Loucy (cell line): ENCODE data around the gene SIPA1L3.

ENCODE experiments used
- H2AFZ ChIP-seq: fragments of 200-600 bp; sonication (generic); 2 replicates; pipeline ENCODE4 v1.6.0; 2016; ENCODE audit warnings: antibody characterized with exemption, mild to moderate bottlenecking, low read length, moderate library complexity
- H3F3A ChIP-seq: fragments of 200-600 bp; 2 replicates; pipeline ENCODE4 v1.6.0; 2016; ENCODE audit warnings: antibody characterized with exemption, low read depth, mild to moderate bottlenecking
- H3K27me3 ChIP-seq: fragments of 200-600 bp; sonication (generic); 2 replicates; pipeline ENCODE4 v1.6.1; 2014; ENCODE audit warnings: low read length, mild to moderate bottlenecking; ENCODE audit not compliant: insufficient read depth, poor library complexity, severe bottlenecking
- H3K36me3 ChIP-seq: fragments of 200-600 bp; sonication (generic); 2 replicates; pipeline ENCODE4 v1.6.1; 2016; ENCODE audit warnings: low read length; ENCODE audit not compliant: insufficient read depth
- H3K4me1 ChIP-seq: fragments of 200-600 bp; sonication (generic); 2 replicates; pipeline ENCODE4 v1.5.1; 2014; ENCODE audit warnings: low read length, mild to moderate bottlenecking; ENCODE audit not compliant: insufficient read depth, poor library complexity, severe bottlenecking
- H3K4me2 ChIP-seq: fragments of 200-600 bp; sonication (generic); 2 replicates; pipeline ENCODE4 v1.6.0; 2014; ENCODE audit warnings: antibody characterized with exemption, low read length, low read depth, mild to moderate bottlenecking; ENCODE audit not compliant: poor library complexity, severe bottlenecking
- H3K4me3 ChIP-seq: fragments of 200-600 bp; sonication (generic); 2 replicates; pipeline ENCODE4 v1.5.1; 2014; ENCODE audit warnings: low read length, mild to moderate bottlenecking, mixed read lengths; ENCODE audit not compliant: poor library complexity, severe bottlenecking
- H3K79me2 ChIP-seq: fragments of 200-600 bp; sonication (generic); 2 replicates; pipeline ENCODE4 v1.6.1; 2014; ENCODE audit warnings: low read length; ENCODE audit not compliant: insufficient read depth
- H3K9ac ChIP-seq: fragments of 200-600 bp; sonication (generic); 2 replicates; pipeline ENCODE4 v1.6.0; 2014; ENCODE audit warnings: mild to moderate bottlenecking, low read depth, low read length, moderate library complexity; ENCODE audit not compliant: poor library complexity, severe bottlenecking
- H3K9me2 ChIP-seq: fragments of 200-600 bp; sonication (generic); replicated peaks from 2 replicates; pipeline ENCODE4 v1.6.1; 2016; ENCODE audit warnings: low read depth, low read length, mixed read lengths
- H3K9me3 ChIP-seq: fragments of 200-600 bp; sonication (generic); 2 replicates; pipeline ENCODE4 v1.6.1; 2014; ENCODE audit warnings: mild to moderate bottlenecking, antibody characterized with exemption, low read length, low read depth; ENCODE audit not compliant: insufficient read depth
- H4K20me1 ChIP-seq: fragments of 200-600 bp; sonication (generic); 2 replicates; pipeline ENCODE4 v1.6.0; 2014; ENCODE audit warnings: antibody characterized with exemption, low read length, mild to moderate bottlenecking; ENCODE audit not compliant: insufficient read depth, poor library complexity, severe bottlenecking
- EZH2phosphoT487 ChIP-seq: fragments of 200-600 bp; IDR thresholded peaks from 2 replicates; pipeline ENCODE4 v1.6.1; 2018; ENCODE audit warnings: antibody characterized with exemption, mild to moderate bottlenecking, moderate library complexity, borderline replicate concordance
- TF ChIP-seq, protein P1 (sequence below): fragments of 200-600 bp; sonication (generic); conservative IDR thresholded peaks from 2 replicates; pipeline ENCODE4 v1.5.1; 2014; ENCODE audit warnings: mild to moderate bottlenecking, antibody characterized with exemption, low read length

Gene SIPA1L3

DNA sequence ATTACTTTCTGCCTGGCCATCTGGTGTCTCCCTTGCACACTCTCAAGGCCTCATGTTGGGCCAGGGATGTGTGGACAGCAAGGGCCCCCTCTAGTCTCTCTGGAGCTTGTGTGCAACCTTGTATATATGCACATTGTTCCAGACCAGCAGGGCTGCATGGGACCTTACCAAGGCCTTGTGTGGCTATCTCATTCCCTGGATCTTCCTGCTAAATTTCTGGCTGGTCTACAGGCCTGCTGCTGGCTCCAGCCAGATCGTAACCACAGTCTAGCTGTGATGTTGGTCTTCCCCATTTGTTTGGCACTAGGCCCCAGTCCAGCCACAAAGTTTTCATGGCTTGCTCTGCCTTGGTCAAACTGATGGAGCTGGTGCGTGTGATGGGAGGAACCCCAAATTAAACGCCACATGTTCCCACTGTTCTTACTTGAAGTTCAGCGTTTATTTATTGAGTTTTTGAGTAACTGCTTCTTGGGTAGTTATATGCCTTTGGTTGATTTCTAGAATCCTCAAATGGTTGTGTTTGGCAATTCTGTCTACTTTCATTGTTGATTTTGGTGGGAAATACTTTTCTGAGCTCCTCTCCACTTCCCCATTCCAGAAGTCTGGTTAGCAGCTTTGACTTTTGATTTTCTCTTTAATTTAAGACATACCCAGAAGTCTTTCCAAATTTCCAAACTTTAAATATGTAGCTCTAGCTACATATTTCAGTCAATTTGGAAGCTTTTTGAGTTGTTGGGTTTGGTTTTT, 56.4 kb downstream of the SIPA1L3 start:
- no peak for TF ChIP-seq EZH2phosphoT487
- TF ChIP-seq, protein P1, sequence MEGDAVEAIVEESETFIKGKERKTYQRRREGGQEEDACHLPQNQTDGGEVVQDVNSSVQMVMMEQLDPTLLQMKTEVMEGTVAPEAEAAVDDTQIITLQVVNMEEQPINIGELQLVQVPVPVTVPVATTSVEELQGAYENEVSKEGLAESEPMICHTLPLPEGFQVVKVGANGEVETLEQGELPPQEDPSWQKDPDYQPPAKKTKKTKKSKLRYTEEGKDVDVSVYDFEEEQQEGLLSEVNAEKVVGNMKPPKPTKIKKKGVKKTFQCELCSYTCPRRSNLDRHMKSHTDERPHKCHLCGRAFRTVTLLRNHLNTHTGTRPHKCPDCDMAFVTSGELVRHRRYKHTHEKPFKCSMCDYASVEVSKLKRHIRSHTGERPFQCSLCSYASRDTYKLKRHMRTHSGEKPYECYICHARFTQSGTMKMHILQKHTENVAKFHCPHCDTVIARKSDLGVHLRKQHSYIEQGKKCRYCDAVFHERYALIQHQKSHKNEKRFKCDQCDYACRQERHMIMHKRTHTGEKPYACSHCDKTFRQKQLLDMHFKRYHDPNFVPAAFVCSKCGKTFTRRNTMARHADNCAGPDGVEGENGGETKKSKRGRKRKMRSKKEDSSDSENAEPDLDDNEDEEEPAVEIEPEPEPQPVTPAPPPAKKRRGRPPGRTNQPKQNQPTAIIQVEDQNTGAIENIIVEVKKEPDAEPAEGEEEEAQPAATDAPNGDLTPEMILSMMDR, result no peak
- H3F3A ChIP-seq, result no peaks in the 10 kb centered on the region
- peaks cover 39% of the 10 kb centered on the region; the same call in 1 of the 2 replicates for H3K79me2 ChIP-seq
- H3K4me1 ChIP-seq, result no peaks in the 10 kb centered on the region
- H3K36me3 ChIP-seq, result no peaks in the 10 kb centered on the region
- H2AFZ ChIP-seq, result no peak overlapping the region
- H3K4me2 ChIP-seq, result no peak overlapping the region
- H4K20me1 ChIP-seq, result no peaks in the 10 kb centered on the region
- no peak overlapping the region for H3K4me3 ChIP-seq
- H3K27me3 ChIP-seq, result no peaks in the 10 kb centered on the region
- no peak overlapping the region for H3K9ac ChIP-seq
- no peaks in the 10 kb centered on the region for H3K9me2 ChIP-seq
- H3K9me3 ChIP-seq, result no peaks in the 10 kb centered on the region; the same call in 1 of the 2 replicates

DNA sequence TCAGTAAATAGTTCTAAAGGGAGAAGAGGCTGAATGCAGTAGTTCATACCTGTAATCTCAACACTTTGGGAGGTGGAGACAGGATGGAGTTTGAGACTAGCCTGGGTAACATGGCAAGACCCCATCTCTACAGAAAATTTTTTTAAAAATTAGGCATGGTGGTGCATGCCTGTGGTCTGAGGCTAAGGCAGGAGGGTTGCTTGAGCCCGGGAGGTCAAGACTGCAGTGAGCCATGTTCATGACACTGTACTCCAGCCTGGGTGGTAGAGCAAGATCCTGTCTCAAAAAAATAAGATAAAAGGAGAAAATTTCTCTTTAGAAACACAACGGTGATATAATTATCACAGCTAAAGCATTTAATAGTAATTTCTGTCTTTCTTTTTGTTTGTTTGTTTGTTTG, 57.1 kb downstream of the SIPA1L3 start:
- H2AFZ ChIP-seq, result no peak overlapping the region
- H3K9me2 ChIP-seq, result no peaks in the 10 kb centered on the region
- H3K4me3 ChIP-seq, result no peak overlapping the region
- H3K36me3 ChIP-seq, result no peaks in the 10 kb centered on the region
- TF ChIP-seq EZH2phosphoT487, result no peak
- TF ChIP-seq, protein P1, result no peak
- no peaks in the 10 kb centered on the region for H3K27me3 ChIP-seq
- no peaks in the 10 kb centered on the region for H4K20me1 ChIP-seq
- peaks cover 44% of the 10 kb centered on the region; the same call in 1 of the 2 replicates for H3K79me2 ChIP-seq
- no peaks in the 10 kb centered on the region; the same call in 1 of the 2 replicates for H3K9me3 ChIP-seq
- H3K4me2 ChIP-seq, result no peak overlapping the region
- H3K9ac ChIP-seq, result no peak overlapping the region
- H3F3A ChIP-seq, result no peaks in the 10 kb centered on the region
- H3K4me1 ChIP-seq, result no peaks in the 10 kb centered on the region

DNA sequence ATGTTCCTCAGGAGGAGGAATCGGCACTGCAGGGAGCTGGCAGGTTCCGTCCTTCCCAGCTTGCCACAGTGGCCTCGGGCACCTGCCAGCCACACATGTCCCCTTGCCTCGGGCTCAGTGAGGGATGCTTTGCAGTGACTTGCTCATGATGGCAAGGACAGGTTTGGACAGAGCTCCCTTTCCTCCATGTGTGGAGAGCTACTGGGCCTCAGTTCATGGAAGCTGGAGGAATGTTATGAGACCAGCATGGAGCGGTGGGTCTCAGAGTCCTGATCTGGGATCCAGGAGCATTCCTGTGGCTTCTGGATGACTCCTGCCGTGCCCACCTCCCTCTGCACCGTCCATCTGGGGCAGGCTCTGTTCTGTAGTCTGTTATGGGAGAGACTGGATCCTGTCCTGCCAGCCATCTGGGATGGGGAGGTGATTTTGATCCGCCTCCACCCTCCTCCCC, 59.2 kb downstream of the SIPA1L3 start:
- Histone ChIP-seq H3K9me2 (no peaks in the 10 kb centered on the region), H3K4me1 (no peaks in the 10 kb centered on the region), H3K4me3 (no peak overlapping the region), H3K9me3 (no peaks in the 10 kb centered on the region; the same call in 1 of the 2 replicates), H3K36me3 (no peaks in the 10 kb centered on the region), H3K27me3 (no peaks in the 10 kb centered on the region), H4K20me1 (no peaks in the 10 kb centered on the region), H2AFZ (no peak overlapping the region), H3K79me2 (peaks cover 49% of the 10 kb centered on the region; the same call in 1 of the 2 replicates), H3K9ac (no peak overlapping the region), H3F3A (no peaks in the 10 kb centered on the region), H3K4me2 (no peak overlapping the region)
- TF ChIP-seq, protein P1, result no peak
- TF ChIP-seq EZH2phosphoT487, result no peak
